HUDEP-2 (cell line): ENCODE data around the gene PLIN5.
A peak's percentile ranks its signal among the peaks of the same experiment; 100 is the strongest.
"Not testable (repeated sequence)": the region's sequence is repeated elsewhere in the genome, so short reads cannot be mapped to it uniquely, and the experiment has no call there.

ENCODE experiments used
- DNase-seq, 76 experiments: peaks; one replicate each; lab custom pipeline; 2025; ENCODE audit not compliant: unreplicated experiment in 76 of 76; lab: John Stamatoyannopoulos, UW

The PLIN5 gene

DNA sequence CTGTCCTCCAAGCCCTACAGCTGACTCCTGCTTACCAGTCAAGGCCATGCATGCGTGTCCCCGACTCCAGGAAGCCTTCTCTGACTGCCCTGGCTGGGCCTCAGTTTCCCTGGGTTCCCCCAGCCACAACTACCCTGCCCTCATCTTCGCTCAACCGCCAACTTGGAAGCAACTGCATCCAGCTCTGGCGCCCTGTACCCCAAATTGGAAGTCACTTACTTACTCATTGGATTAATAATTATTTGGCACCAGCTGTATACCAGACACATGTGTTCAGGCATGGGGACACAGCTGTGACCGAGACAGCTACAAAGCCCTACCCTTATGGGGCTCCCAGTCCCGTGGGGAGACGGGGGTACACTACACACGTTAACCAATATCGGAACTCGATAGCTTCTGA, 35.4 kb upstream of the PLIN5 start:
- no peak for DNase-seq

DNA sequence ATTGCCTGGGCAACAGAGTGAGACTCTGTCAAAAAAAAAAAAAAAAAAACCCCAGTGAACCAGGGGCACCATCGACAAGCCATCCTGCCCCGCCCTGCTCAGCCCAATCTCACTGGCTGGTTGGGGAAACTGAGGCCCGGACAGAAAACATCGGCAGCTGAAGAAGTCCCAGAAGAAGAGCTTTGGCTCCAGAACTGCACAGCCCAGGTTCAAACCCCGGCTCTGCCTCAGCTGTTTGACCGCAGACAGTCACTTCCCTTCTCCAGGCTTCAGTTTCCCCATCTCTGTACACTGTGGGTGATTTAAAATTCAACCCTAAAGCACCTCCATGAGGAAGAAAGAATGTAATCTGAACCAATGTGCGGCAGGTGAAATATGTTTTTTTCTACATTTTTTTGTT, 33.9 kb upstream of the PLIN5 start:
- no peak for DNase-seq

DNA sequence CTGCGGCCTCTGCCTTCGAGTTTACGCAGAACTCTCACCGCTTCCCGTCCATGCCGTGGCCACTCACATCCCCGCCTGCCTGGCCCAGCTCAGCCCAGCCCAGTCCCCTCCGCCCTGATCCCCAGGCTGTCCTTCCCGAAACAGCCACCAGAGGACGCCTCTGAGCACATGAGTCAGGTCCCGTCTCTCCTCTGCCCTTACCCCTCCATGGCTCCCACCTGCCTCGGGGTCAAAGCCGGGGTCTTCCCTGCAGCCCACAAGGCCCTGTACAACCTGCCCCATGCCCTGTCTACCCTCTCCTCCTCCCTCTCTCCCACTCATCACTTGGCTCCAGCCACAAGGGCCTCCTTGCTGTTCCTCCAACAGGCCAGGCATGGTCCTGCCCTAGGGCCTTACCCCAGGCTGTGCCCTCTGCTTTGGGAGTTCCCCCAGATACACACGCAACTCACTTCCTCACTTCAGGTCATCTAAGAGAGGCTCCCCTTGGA, 32.6 kb upstream of the PLIN5 start:
- DNase-seq, result peak in 61 of 76 experiments; percentile 11 to 88 (median 63)

DNA sequence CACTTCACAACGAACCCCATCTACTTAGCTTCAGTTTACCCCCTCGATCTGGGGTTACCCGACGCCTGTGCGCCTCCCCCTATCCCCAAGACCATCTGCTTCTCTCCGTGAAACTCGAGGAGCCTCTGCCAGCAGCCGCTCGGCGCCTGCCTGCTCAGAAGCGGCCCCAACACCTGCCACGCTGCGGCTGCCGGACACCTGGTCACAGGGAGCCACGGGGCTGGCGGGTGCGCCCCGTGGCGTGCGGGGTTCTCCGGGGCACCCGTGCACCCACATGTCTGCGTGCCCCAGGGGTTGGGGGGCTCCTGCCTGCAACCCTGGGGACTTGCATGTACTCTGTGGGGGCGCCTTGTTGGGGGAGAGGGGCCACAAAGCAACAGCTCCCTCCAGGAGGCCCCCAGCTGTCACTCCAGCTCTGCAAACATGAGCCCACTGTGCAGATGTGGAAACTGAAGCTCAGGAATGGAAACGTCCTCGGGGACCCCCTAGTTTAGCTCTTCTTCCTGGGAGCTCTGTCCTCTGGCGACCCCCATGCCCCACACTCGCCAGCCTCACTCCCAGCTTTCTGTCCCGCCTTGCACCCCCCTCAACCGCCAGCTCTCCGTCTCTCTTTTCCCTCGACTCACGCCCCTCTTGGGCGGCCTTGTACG, 31.5 kb upstream of the PLIN5 start:
- no peak for DNase-seq

DNA sequence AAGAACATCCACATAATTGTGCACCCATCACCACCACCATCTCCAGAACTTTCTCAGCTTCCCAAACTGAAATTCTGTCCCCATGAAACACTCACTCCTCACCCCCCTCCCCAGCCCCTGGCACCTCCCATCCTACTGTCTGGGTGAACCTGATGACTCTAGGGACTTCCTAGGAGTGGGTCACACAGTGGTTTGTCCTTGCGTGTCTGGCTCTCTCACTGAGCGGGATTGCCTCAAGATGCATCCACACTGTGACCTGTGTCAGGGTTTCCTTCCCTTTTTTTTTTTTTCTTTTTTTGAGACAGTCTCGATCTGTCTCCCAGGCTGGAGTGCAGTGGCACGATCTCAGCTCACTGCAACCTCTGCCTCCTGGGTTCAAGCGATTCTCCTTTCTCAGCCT, 28.5 kb upstream of the PLIN5 start:
- DNase-seq, result not testable (repeated sequence)

DNA sequence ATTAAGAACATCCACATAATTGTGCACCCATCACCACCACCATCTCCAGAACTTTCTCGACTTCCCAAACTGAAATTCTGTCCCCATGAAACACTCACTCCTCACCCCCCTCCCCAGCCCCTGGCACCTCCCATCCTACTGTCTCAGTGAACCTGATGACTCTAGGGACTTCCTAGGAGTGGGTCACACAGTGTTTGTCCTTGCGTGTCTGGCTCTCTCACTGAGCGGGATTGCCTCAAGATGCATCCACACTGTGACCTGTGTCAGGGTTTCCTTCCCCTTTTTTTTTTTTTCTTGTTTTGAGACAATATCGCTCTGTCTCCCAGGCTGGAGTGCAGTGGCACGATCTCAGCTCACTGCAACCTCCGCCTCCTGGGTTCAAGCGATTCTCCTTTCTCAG, 27.1 kb upstream of the PLIN5 start:
- not testable (repeated sequence) for DNase-seq

DNA sequence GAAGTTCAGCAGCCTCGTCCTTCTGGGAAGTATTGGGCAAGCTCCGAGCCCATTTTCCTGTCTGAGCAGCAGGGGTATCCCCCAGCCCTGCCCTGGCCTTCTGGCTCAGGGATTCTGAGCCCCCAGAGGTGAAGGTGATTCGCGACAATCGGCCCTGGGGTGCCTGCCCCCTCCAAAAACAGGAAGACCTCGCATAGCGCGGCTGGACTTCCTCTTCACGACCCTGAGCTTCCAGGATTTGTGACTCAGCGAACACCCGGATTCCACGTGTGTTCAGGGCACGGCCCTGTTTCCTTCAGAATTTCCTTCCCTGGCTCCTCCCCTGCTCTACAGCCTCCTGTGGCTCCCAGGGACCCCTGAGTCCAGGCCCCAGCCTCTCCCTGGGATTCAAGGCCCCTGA, 24.5 kb upstream of the PLIN5 start, which contains the start of gene SEMA6B:
Gene SEMA6B (minus strand): TSS at position 116 of the 400 bp plus-strand sequence. CDS start 1,227 bp downstream, outside the sequence.
- DNase-seq, result no peak

DNA sequence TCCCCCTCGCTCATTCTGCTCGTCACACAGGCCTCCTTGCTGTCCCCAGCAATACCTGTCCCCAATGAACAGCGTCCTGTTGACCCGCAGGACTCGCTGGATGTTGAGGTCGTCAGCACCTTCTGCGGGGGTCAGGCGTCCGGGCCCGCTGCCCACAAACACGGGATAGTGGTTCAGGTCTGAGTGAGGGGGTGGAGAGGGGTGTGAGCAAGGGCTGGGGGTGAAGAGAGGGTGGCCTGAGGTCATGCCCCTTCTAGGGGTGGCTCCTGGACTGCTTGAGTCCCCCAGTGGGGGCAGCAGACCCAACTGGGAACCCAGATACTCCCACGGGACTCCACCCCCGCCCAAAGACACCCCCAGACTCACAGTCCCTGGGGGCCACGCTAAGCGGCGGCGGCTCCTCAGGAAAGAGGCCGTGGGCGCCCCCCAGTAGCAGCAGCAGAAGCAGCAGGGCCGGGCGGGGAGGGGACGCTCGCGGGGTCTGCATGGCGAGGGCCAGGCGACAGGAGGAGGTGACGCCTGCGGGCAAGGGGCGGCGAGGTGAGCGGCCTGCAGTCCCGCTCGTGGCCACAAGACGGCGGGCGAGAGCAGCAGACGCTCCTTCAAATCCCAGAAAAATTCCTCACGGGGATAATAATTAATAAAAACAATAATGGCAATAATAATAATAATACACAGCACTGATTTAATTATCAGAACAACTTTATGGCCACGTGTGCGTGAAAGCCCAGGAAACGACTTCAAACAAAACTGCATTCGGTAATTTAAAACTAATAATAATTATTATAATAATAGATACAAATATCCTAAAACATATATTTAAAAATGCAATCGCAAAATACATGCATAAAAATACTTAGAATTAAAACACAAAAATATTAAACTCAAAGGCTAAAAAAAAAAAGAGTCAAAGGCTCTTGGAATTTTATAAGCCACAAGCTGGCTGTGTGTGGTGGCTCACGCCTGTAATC, 23.2 kb upstream of the PLIN5 start:
- peak in 33 of 76 experiments; percentile 10 to 59 (median 27) for DNase-seq

DNA sequence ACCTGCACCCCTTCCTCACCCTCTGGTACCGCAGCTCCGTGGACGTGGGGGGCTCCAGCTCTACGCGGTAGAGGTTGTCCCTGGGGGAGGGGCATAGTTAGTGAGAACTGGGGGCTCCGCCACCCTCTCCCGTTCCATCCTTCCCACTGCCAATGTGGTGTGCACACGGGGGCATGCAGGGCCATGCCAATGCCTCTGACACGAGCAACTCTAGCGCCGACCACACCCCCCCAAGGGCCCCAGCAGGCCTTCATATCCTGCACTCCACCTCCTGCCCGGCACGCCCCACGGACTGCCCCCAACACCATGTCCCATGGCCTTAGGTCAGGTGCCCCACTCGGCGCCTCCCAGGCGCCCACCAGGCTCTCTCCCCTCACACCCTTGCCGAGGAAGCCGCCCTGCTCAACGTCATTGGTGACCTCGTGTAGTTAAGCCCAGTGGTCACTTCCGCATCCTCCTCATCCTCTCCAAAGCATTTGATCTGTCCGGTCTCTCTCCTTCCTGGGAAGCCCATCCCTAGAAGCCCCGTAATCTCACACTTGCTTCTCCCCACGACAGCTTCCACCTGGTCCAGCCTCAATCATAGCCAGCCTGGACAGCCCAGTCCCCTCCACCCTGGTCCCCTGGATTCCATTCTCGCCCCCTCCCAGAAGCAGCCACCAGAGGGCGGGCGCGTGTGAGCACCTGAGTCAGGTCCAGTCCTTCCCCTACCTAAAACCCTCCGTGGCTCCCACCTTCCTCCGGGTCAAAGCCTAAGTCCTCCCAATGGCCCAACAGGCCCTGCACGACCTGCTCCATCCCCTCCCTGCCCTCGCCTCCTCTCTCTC, 22.3 kb upstream of the PLIN5 start:
- peak in 34 of 76 experiments; percentile 10 to 82 (median 28) for DNase-seq

DNA sequence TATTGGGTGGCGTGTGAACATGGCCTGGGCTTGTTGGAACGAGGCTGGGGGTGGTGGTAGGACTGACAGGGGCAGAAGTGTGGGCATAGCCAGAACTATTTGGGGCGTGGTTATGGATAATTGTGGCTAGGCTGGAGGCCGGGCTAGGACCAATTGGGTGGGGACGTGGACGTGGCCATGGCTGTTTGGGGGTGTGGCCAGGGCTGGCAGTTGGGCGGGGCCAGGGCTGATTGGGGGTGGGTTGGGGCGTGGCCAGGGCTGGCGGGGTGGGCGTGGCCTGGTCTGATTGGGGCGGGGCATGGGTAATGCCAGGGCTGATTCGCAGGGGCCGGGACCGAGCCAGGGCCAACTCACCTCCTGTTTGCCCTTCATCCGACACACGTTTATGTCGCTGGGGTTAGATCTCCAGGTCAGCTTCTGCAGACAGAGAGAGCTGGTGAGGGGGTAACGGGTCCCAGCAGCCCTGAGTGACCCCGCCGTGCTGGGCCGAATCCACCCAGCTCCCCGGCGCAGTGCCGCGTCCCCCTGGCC, 21.6 kb upstream of the PLIN5 start:
- DNase-seq, result peak in 75 of 76 experiments; percentile 74 to 100 (median 94)

DNA sequence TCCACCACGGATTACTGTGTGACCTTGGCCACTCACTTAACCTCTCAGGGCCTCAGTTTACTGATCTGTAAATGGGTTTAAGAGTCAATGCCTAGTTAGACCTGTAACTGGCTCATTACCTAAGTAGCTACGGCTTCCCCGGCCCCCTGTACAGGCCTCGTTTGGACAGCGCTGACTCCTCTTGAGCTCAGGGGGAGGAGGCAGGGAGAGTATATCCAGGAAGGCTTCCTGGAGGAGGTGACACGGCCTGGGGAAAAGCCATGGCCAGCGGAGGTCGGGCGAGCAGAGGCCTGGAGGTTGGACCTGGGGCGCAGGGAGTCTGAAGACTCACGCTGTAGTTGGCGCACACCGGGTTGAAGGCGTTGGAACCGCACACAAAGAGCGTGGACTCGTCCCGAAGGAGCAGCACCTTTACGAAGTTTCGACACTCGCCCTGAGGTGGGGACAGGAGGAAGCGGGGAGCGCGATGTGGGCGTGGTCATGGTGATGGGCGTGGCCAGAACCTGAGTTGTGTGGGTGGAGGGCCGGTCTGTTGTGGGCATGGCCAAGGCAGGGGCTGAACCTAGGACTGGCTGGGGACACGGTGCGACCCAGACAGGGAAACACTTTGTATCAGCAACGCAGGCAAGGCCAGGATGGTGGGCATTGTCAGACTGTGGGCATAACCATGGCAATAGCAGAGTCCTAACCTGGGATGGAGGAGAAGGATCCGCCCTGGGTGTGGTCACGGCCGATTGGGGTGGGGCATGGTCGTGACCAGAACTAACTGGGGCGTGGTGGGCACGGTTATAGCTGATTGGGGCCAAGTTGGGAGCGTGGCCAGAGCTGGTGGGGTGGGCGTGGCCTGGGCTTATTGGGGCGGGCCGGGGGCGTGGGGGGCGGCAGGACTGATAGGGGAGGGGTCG, 20.9 kb upstream of the PLIN5 start:
- peak; percentile 67 to 100 (median 96) for DNase-seq

DNA sequence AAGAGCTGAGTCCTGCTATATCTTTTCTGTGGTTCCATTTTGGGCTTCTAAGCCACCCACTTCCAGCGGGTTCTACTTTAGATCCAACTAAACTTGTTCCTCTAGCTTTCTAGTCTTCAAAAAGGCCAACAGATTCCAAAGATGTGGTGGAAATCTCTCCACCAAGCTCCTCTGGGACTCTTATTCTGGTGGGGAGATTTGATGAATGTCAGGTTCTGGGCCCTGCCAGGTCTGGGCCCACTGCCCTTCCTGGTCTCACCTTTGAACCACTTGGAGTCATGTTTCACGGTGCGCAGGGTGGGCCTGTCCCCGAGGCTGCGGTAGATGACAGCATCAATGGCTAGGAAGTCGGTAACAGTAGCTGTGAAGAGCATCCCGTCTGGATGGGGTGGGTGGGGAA, 19.7 kb upstream of the PLIN5 start:
- DNase-seq, result no peak

DNA sequence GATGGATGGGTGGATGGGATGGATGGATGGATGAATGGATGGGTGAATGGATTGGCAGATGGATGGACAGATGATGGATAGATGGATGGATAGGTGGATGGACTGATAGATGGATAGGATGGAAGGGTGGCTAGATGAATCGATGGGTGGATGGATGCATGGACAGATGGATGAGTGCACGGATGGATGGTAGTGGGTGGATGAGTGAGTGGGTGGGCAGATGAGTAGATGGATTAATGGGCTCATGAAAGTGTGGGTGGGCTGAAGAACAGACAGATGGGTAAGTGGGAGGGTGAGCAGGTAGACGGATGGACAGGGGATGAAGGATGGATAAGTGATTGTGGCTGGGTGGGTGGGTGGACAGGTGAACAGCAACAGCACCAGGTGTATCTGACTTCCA, 18.8 kb upstream of the PLIN5 start:
- DNase-seq, result no peak

DNA sequence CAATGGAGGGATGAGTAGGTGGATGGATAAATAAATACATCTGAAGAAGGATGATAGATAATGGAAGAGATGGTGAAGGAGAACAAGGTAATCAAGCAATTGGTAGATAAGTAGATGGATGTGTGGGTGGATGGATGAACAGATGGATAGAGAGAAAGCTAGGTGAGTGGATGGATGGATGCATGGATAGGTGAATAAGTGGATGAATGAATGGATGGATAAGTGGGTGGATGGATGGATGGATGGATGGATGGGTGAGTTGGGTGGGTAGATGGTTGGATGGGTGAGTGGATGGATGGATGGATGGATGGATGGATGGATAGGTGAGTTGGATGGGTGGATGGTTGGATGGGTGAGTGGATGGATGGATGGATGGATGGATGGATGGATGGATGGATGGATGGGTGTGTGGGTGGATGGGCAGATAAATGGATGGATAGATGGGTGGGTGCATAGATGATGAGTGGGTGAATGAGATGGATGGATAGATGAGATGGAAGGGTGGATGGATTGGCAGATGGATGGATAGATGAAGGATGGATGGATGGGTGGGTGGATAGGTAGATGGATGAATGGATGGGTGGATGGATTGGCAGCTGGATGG, 18.2 kb upstream of the PLIN5 start:
- no peak for DNase-seq

DNA sequence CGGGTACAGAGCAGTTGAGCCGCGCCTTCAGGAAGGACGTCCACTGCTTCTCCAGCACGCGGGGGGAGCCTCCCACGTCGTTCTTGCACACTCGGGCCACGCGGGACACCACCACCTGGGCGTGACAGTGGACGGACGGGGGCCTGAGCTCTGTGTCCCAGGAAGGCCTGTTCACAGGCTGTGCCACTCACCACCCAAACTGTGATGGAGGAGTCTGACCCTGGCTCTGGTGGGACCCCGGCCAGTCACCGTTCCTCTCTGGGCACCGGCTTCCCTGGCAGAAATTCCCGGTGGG, 17.4 kb upstream of the PLIN5 start:
- peak in 6 of 76 experiments; percentile 27 to 76 (median 52) for DNase-seq

DNA sequence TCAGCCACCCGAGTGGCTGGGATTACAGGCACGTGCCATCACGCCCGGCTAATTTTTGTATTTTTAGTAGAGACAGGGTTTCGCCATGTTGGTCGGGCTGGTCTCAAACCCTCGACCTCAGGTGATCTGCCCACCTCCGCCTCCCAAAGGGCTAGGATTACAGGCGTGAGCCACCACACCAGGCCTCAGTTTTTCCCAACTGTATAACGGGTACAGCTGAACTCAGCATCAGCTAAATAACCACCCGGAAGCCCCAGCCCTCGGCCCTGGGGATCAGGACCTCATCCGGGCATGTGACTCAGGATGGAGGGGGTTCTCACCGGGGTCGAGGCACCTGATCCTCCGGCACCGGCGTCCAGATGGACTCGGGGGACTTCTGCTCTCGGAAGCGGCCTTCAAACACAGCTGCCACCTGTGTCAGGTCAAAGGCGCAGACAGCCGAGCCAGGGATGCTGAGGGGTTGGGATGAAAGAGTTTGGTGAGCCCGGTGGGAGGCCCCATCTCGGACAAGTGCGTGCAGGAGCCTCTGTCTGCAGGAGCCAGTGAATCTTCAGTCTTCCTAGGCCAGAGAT, 15.5 kb upstream of the PLIN5 start:
- DNase-seq, result no peak

DNA sequence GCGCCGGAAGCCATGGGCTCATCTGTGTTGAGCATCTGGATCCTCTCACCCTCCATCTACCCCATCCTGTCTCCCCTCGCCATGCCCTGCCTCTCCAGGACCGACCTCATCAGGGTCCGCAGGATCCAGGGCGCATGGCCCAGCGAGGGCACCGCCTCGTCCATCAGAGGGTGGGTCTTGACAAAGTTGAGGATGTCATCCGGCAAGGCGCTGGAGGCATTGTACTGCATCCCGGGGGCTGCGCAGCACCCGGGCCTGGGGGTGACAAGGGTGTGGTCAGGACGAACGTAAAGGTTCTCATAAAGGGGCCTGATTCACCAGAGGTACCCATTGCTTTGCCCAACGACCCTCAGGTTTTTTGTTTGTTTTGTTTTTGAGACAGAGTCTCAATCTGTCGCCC, 15.0 kb upstream of the PLIN5 start:
- no peak for DNase-seq

DNA sequence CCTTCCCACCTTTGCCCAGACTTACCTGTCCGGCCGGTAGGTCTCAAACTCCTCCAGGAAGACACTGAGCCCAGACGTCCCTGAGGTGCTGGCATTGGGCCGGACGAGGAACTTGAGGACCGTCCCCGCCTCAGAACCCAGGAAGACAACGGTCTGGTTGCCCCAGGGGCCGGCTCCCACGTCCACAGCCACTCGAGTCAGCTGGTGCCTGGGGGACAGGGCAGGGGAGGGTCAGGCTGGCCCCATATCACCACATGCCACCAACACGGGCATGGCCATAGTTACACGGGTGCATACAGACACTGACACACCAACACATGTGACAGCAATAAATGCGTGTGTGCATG, 13.2 kb upstream of the PLIN5 start:
- no peak for DNase-seq
